Hair follicle dermal papilla cell (primary cell): Measurements from ENCODE around the gene BTBD18. TPM values are rescaled to one million over a fixed set of nuclear protein-coding genes. Genes with fewer than 3 reads are reported as not detected.

ENCODE experiments used
- small RNA-seq: library from RNA; depleted of rRNA; stranded (forward); fragments of <200 nt; gene quantifications from one replicate; pipeline ENCODE3, GENCODE V24; 2012
- total RNA-seq: library from RNA; depleted of rRNA; stranded (reverse); fragments of >200 nt; gene quantifications from 2 replicates; pipeline ENCODE4 v1.2.3, GENCODE V29; 2012

The BTBD18 gene
- not detected in 2 replicates for total RNA-seq

GRCh38 chr11:57751676-57752253, at the start of gene BTBD18:
BTBD18 (minus strand) TSS chr11:57751819; CDS start chr11:57751188, 631 bp downstream.

GRCh38 chr11:57761301-57762234, 9.9 kb upstream of the BTBD18 start, which contains the start of gene CTNND1:
CTNND1 (plus strand) TSS chr11:57761802; CDS start chr11:57791479, 29,677 bp downstream.

GRCh38 chr11:57741132-57742086, 10.2 kb downstream of the BTBD18 start, which contains the start of gene SELENOH:
SELENOH (plus strand) TSS chr11:57741491; CDS start chr11:57741596, 105 bp downstream.

GRCh38 chr11:57712256-57713150, 39.1 kb downstream of the BTBD18 start, which contains the start of gene TMX2:
TMX2 (plus strand) TSS chr11:57712593; CDS start chr11:57712619, 26 bp downstream.

GRCh38 chr11:57711414-57712255, 40.0 kb downstream of the BTBD18 start, which contains the start of gene MED19:
MED19 (minus strand) TSS chr11:57712215; CDS start chr11:57712179, 36 bp downstream.

Small RNAs within 50 kb of the gene (small RNA-seq; reads per million reads assigned to genes)
- gene AP001931.1 (not detected), gene TMX2-CTNND1 (not detected)

Other genes with a start within 250 kb of the BTBD18 start
- gene SLC43A1, start 236.1 kb downstream of the BTBD18 start, total RNA-seq, result 12.9 and 19.1 TPM in 2 replicates
- 10.5 and 12.3 TPM in 2 replicates for gene TIMM10, start 221.1 kb downstream of the BTBD18 start, total RNA-seq
- not detected in 2 replicates for gene SMTNL1, start 214.2 kb downstream of the BTBD18 start, total RNA-seq
- gene UBE2L6, start 184.1 kb downstream of the BTBD18 start, total RNA-seq, result 64.8 and 65.7 TPM in 2 replicates
- gene SERPING1, start 154.1 kb downstream of the BTBD18 start, total RNA-seq, result 22.2 and 24.5 TPM in 2 replicates
- 0.73 and 0.97 TPM in 2 replicates for gene YPEL4, start 101.9 kb downstream of the BTBD18 start, total RNA-seq
- 13.8 and 17.5 TPM in 2 replicates for gene CLP1, start 94.1 kb downstream of the BTBD18 start, total RNA-seq
- 53.9 and 57.3 TPM in 2 replicates for gene ZDHHC5, start 83.7 kb downstream of the BTBD18 start, total RNA-seq
- gene MED19, start 39.6 kb downstream of the BTBD18 start, total RNA-seq, result 10.2 and 10.9 TPM in 2 replicates
- gene TMX2, start 39.2 kb downstream of the BTBD18 start, total RNA-seq, result 41.4 and 48.2 TPM in 2 replicates
- gene SELENOH, start 10.3 kb downstream of the BTBD18 start, total RNA-seq, result 46.9 and 57.4 TPM in 2 replicates
- gene CTNND1, start 10.0 kb upstream of the BTBD18 start, total RNA-seq, result 130 and 142 TPM in 2 replicates